ENCODE measurements around the gene ARID1B.

DNA sequence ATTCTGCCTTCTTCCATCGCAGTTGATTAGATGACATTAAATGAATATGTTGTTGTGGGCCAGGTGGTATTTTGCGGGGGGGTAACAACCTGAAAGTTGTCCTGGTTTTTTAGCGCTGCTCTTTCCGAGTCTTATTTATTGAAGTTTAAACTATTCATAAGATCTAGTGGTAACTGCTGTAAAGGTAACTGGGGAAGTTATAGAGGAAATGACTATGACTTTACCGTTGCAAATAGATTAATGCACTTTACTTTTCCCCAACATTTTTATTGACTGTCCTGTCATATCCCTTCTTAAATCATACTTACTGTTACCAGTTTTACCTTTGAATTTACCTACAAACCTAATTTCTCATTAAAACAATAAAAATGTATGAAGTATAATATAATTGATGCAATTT lies 173.4 kb downstream of the ARID1B start:
- TF ChIP-seq, protein P1, sequence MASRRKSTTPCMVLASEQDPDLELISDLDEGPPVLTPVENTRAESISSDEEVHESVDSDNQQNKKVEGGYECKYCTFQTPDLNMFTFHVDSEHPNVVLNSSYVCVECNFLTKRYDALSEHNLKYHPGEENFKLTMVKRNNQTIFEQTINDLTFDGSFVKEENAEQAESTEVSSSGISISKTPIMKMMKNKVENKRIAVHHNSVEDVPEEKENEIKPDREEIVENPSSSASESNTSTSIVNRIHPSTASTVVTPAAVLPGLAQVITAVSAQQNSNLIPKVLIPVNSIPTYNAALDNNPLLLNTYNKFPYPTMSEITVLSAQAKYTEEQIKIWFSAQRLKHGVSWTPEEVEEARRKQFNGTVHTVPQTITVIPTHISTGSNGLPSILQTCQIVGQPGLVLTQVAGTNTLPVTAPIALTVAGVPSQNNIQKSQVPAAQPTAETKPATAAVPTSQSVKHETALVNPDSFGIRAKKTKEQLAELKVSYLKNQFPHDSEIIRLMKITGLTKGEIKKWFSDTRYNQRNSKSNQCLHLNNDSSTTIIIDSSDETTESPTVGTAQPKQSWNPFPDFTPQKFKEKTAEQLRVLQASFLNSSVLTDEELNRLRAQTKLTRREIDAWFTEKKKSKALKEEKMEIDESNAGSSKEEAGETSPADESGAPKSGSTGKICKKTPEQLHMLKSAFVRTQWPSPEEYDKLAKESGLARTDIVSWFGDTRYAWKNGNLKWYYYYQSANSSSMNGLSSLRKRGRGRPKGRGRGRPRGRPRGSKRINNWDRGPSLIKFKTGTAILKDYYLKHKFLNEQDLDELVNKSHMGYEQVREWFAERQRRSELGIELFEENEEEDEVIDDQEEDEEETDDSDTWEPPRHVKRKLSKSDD (conservative IDR thresholded peaks at IDR 0.05; ENCODE audit: low read length) = no peak
- TF ChIP-seq NR2C2 (CRISPR knock-in tag; IDR thresholded peaks at IDR 0.05) (no peak), NR2C2 (tag; IDR thresholded peaks at IDR 0.05) (no peak), CBFB (CRISPR knock-in tag; IDR thresholded peaks at IDR 0.05) (no peak), ZNF431 (CRISPR knock-in tag; IDR thresholded peaks at IDR 0.05) (no peak), NFE2 (IDR thresholded peaks at IDR 0.05; ENCODE audit: low read depth) (no peak), TEAD2 (tag; IDR thresholded peaks at IDR 0.05) (no peak), POLR2AphosphoS5 (IDR thresholded peaks at IDR 0.05; ENCODE audit: control insufficient read depth, insufficient read depth, low read depth, low read length) (no peak), TAF15 (IDR thresholded peaks at IDR 0.05; ENCODE audit: low read depth, low read length) (no peak), SNRNP70 (optimal IDR thresholded peaks at IDR 0.05; ENCODE audit: low read depth, low read length) (no peak), DIDO1 (tag; IDR thresholded peaks at IDR 0.05; ENCODE audit: low read depth) (no peak), JUN (IDR thresholded peaks at IDR 0.05; ENCODE audit: borderline replicate concordance, low read depth, low read length) (no peak), JUN (CRISPR knock-in tag; IDR thresholded peaks at IDR 0.05; ENCODE audit: borderline replicate concordance) (no peak)
- TF ChIP-seq, protein P2, sequence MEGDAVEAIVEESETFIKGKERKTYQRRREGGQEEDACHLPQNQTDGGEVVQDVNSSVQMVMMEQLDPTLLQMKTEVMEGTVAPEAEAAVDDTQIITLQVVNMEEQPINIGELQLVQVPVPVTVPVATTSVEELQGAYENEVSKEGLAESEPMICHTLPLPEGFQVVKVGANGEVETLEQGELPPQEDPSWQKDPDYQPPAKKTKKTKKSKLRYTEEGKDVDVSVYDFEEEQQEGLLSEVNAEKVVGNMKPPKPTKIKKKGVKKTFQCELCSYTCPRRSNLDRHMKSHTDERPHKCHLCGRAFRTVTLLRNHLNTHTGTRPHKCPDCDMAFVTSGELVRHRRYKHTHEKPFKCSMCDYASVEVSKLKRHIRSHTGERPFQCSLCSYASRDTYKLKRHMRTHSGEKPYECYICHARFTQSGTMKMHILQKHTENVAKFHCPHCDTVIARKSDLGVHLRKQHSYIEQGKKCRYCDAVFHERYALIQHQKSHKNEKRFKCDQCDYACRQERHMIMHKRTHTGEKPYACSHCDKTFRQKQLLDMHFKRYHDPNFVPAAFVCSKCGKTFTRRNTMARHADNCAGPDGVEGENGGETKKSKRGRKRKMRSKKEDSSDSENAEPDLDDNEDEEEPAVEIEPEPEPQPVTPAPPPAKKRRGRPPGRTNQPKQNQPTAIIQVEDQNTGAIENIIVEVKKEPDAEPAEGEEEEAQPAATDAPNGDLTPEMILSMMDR (IDR thresholded peaks at IDR 0.05 in 2 of 3, conservative IDR thresholded peaks at IDR 0.05 in 1 of 3; ENCODE audit: insufficient read depth in 2 of 3, low read depth in 1 of 3, low read length in 3 of 3) = no peak
- TF ChIP-seq, protein P3, sequence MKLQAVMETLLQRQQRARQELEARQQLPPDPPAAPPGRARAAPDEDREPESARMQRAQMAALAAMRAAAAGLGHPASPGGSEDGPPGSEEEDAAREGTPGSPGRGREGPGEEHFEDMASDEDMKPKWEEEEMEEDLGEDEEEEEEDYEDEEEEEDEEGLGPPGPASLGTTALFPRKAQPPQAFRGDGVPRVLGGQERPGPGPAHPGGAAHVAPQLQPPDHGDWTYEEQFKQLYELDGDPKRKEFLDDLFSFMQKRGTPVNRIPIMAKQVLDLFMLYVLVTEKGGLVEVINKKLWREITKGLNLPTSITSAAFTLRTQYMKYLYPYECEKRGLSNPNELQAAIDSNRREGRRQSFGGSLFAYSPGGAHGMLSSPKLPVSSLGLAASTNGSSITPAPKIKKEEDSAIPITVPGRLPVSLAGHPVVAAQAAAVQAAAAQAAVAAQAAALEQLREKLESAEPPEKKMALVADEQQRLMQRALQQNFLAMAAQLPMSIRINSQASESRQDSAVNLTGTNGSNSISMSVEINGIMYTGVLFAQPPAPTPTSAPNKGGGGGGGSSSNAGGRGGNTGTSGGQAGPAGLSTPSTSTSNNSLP (IDR thresholded peaks at IDR 0.05; ENCODE audit: borderline replicate concordance, low read depth, low read length) = no peak
